ENCODE data around the gene TXNDC5.

- TF ChIP-seq TAF1 (CRISPR knock-in tag; IDR thresholded peaks at IDR 0.05) = no peak
- no peak for TF ChIP-seq HDAC6 (IDR thresholded peaks at IDR 0.05; ENCODE audit: low read depth, low read length)
- no peak for TF ChIP-seq CTCF (CRISPR knock-in tag; IDR thresholded peaks at IDR 0.05)
- no peak for TF ChIP-seq TEAD3 (CRISPR knock-in tag; optimal IDR thresholded peaks at IDR 0.05; ENCODE audit: borderline replicate concordance)
- TF ChIP-seq ZNF841 (CRISPR knock-in tag; IDR thresholded peaks at IDR 0.05; ENCODE audit: borderline replicate concordance) = no peak
- TF ChIP-seq TBX3 (IDR thresholded peaks at IDR 0.05; ENCODE audit: borderline replicate concordance) = no peak
- no peak for TF ChIP-seq KLF12 (CRISPR knock-in tag; IDR thresholded peaks at IDR 0.05; ENCODE audit: borderline replicate concordance)
- TF ChIP-seq POLR2A (IDR thresholded peaks at IDR 0.05; ENCODE audit: insufficient read depth in 1 of 2, low read depth in 2 of 2, low read length in 2 of 2) = no peak
- TF ChIP-seq TRIM24 (CRISPR knock-in tag; IDR thresholded peaks at IDR 0.05) = no peak
- TF ChIP-seq ZFP36 (IDR thresholded peaks at IDR 0.05; ENCODE audit: borderline replicate concordance, low read depth, low read length, partially characterized antibody) = no peak
- TF ChIP-seq GABPA (IDR thresholded peaks at IDR 0.05; ENCODE audit: low read depth, low read length) = no peak
- TF ChIP-seq GABPA (CRISPR knock-in tag; IDR thresholded peaks at IDR 0.05; ENCODE audit: low read depth) = no peak
- no peak for TF ChIP-seq PREB (CRISPR knock-in tag; IDR thresholded peaks at IDR 0.05)
- TF ChIP-seq NCOA5 (CRISPR knock-in tag; IDR thresholded peaks at IDR 0.05) = no peak
- no peak for TF ChIP-seq NFYB (CRISPR knock-in tag; IDR thresholded peaks at IDR 0.05)
These were observed 4.6 kb upstream of the TXNDC5 start for GRCh38 chr6:7914991-7915789.

Data from HepG2 (cell line).